CD14-positive monocyte (primary cell): ENCODE measurements around the gene DMRTA2. TPM values are rescaled to one million over a fixed set of nuclear protein-coding genes. Genes with fewer than 3 reads are reported as not detected.

Source experiments
- DNase-seq, 3 donors: peaks; one replicate each; pipeline ENCODE4 v3.0.0-alpha.2; 2011 to 2022
- H2AFZ ChIP-seq: 2 replicates; pipeline ENCODE4 v1.6.0; 2012; ENCODE audit warnings: mild to moderate bottlenecking, low read depth, low read length, inconsistent platforms; ENCODE audit not compliant: insufficient read depth, poor library complexity, severe bottlenecking
- H3K27ac ChIP-seq, 2 donors: 1 replicate in 1 of 2; 2 replicates in 1 of 2; pipeline ENCODE4 v1.5.1; 2012 to 2013; ENCODE audit warnings: low read length in 2 of 2, control low read depth in 1 of 2, inconsistent platforms in 1 of 2, low read depth in 1 of 2, mild to moderate bottlenecking in 1 of 2
- H3K27me3 ChIP-seq, 2 donors: one replicate each; pipeline versions ENCODE4 v1.6.0 to v1.6.1; 2011 to 2013; ENCODE audit warnings: low read length in 2 of 2; ENCODE audit not compliant: control insufficient read depth in 2 of 2, insufficient read depth in 2 of 2
- H3K36me3 ChIP-seq, 2 donors: replicated peaks in 1 of 2; 1 replicate in 1 of 2; 2 replicates in 1 of 2; pipeline versions ENCODE4 v1.5.1 to v1.6.1; 2012 to 2013; ENCODE audit warnings: low read length in 2 of 2, control low read depth in 1 of 2, inconsistent platforms in 1 of 2, mild to moderate bottlenecking in 1 of 2; ENCODE audit not compliant: insufficient read depth in 2 of 2, control insufficient read depth in 1 of 2
- H3K4me1 ChIP-seq, 2 donors: 1 replicate in 1 of 2; 2 replicates in 1 of 2; pipeline versions ENCODE4 v1.5.1 to v1.6.1; 2012 to 2013; ENCODE audit warnings: low read length in 2 of 2, control low read depth in 1 of 2, inconsistent platforms in 1 of 2, mild to moderate bottlenecking in 1 of 2, moderate library complexity in 1 of 2; ENCODE audit not compliant: insufficient read depth in 2 of 2, control insufficient read depth in 1 of 2
- H3K4me2 ChIP-seq: replicated peaks from 2 replicates; pipeline ENCODE3; 2012; ENCODE audit warnings: low read length, moderate library complexity, mild to moderate bottlenecking; ENCODE audit not compliant: poor library complexity, severe bottlenecking; ENCODE audit errors: extremely low read depth
- H3K4me3 ChIP-seq, 3 experiments: fragments of 200-600 bp in 1 of 3; sonication (generic) in 1 of 3; replicated peaks in 1 of 3; 1 replicate in 2 of 3; 2 replicates in 1 of 3; pipeline ENCODE4 v1.5.1; 2011 to 2013; ENCODE audit warnings: low read length in 3 of 3, mild to moderate bottlenecking in 3 of 3, control low read depth in 2 of 3, low read depth in 2 of 3, inconsistent platforms in 1 of 3, moderate library complexity in 1 of 3
- H3K79me2 ChIP-seq: 2 replicates; pipeline ENCODE4 v1.6.0; 2012; ENCODE audit warnings: mild to moderate bottlenecking, control low read depth, inconsistent platforms, low read length, moderate library complexity; ENCODE audit not compliant: insufficient read depth
- H3K9ac ChIP-seq: 2 replicates; pipeline ENCODE4 v1.6.0; 2017; ENCODE audit warnings: low read length, mild to moderate bottlenecking; ENCODE audit not compliant: insufficient read depth, poor library complexity, severe bottlenecking
- H3K9me3 ChIP-seq, 2 donors: replicated peaks in 1 of 2; 1 replicate in 1 of 2; 2 replicates in 1 of 2; pipeline versions ENCODE4 v1.5.1 to v1.6.1; 2012 to 2013; ENCODE audit warnings: low read length in 2 of 2, control low read depth in 1 of 2; ENCODE audit not compliant: control insufficient read depth in 1 of 2, insufficient read depth in 1 of 2
- H4K20me1 ChIP-seq: 2 replicates; pipeline ENCODE4 v1.6.0; 2012; ENCODE audit warnings: mild to moderate bottlenecking, low read length, control low read depth, moderate library complexity; ENCODE audit not compliant: insufficient read depth
- H3K27ac Mint-ChIP-seq, 7 donors: one replicate each; pipeline ENCODE4 v1.8.0; 2020; ENCODE audit warnings: mild to moderate bottlenecking in 7 of 7, mixed read lengths in 7 of 7, moderate library complexity in 6 of 7, inconsistent platforms in 2 of 7
- H3K27me3 Mint-ChIP-seq, 3 donors: one replicate each; pipeline ENCODE4 v1.8.0; 2021 to 2022; ENCODE audit warnings: low read depth in 3 of 3, mild to moderate bottlenecking in 3 of 3, mixed read lengths in 3 of 3, moderate library complexity in 3 of 3, inconsistent platforms in 1 of 3
- H3K36me3 Mint-ChIP-seq, 2 donors: one replicate each; pipeline ENCODE4 v1.8.0; 2020; ENCODE audit warnings: mixed read lengths in 2 of 2, inconsistent platforms in 1 of 2, mild to moderate bottlenecking in 1 of 2
- H3K4me1 Mint-ChIP-seq: one replicate; pipeline ENCODE4 v1.8.0; 2020; ENCODE audit warnings: mild to moderate bottlenecking, mixed read lengths
- H3K4me3 Mint-ChIP-seq, 2 donors: one replicate each; pipeline ENCODE4 v1.8.0; 2020; ENCODE audit warnings: mild to moderate bottlenecking in 2 of 2, mixed read lengths in 2 of 2, moderate library complexity in 1 of 2
- H3K9me3 Mint-ChIP-seq, 7 donors: one replicate each; pipeline ENCODE4 v1.8.0; 2020 to 2022; ENCODE audit warnings: mixed read lengths in 7 of 7, mild to moderate bottlenecking in 6 of 7, moderate library complexity in 6 of 7, inconsistent platforms in 2 of 7
- CTCF ChIP-seq: fragments of 200-600 bp; IDR thresholded peaks from one replicate; pipeline ENCODE4 v1.8.0; 2022; ENCODE audit warnings: antibody characterized with exemption, mild to moderate bottlenecking
- WGBS: methylation state at CpG from one replicate; pipeline ENCODE4 v1.1.5; 2013; ENCODE audit warnings: missing lambda C conversion rate; ENCODE audit not compliant: insufficient coverage; 5-methylcytosine and 5-hydroxymethylcytosine counted together
- intact Hi-C, 2 donors: fragments of 100-400 bp; cut with micrococcal nuclease; formaldehyde crosslinking; loops; one replicate each; pipeline versions ENCODE4 v1.15.0 to v1.15.1; 2023
- polyA plus RNA-seq, 3 donors: library from polyadenylated mRNA; depleted of rRNA in 1 of 3; unstranded in 2 of 3; stranded (reverse) in 1 of 3; fragments of 300-500 nt in 2 of 3; fragments of >200 nt in 1 of 3; fragmentation: Illumina TruSeq in 2 of 3; gene quantifications; 1 replicate in 2 of 3; 2 replicates in 1 of 3; pipeline ENCODE4 v1.2.3, GENCODE V29; 2012 to 2021

DMRTA2 gene
- polyA plus RNA-seq, 3 donors: not detected

DNA sequence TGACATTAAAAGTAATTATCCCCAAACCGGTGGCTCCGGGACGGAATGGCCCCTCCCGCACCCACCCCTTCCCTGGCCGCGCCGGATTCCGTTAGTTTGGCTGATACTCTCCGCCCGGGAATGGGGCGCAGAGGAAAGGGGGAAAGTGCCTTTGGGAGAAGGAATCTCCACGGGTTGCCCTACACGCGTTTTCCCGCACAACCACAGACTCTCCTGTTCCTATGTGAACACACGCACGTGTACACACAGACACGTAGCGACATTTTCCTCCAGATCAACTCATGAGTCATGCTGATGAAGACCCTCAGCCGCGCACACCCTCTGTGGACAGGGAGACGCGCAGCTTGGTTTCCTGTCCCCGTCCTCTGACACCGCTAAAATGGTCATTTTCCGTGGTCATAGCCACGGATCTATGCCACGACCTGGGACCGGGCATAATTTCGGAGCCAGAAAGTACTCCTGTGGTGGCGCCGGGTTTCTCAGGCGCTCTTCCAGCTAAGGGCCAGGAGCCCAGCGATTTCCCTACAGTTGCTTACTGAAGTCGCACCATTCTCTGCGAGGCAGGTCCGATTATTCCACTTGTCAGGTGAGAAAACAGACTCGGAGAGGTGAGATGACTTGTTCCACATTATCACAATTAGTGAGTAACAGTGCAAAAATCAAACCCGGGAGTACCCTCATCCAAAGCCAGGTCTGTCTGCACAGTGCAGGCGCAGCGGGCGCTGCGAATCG is 4.0 kb upstream of the DMRTA2 start:
- intact Hi-C loops: no loop called here
- no peak overlapping the region for H3K4me3 ChIP-seq
- H3K27ac Mint-ChIP-seq: peak overlapping the region in 1 of 7 donors; percentile 23
- H3K9me3 ChIP-seq: peaks cover 0 to 70% of the 10 kb centered on the region in 2 donors
- peaks cover 95 to 98% (median 98%) of the 10 kb centered on the region in 3 donors for H3K27me3 Mint-ChIP-seq
- no peak overlapping the region for H2AFZ ChIP-seq
- H3K9ac ChIP-seq: no peak overlapping the region
- peak overlapping the region in 1 of 2 donors; percentile 83 for H3K4me3 Mint-ChIP-seq
- no peak overlapping the region for H3K4me2 ChIP-seq
- no peaks in the 10 kb centered on the region for H4K20me1 ChIP-seq
- no peak overlapping the region for H3K27ac ChIP-seq
- no peak for DNase-seq
- H3K4me1 Mint-ChIP-seq: peaks cover 40% of the 10 kb centered on the region
- peaks cover 17 to 24% of the 10 kb centered on the region in 2 donors for H3K4me1 ChIP-seq
- H3K79me2 ChIP-seq: no peaks in the 10 kb centered on the region
- peaks cover 2 to 5% of the 10 kb centered on the region in 2 donors for H3K36me3 Mint-ChIP-seq
- WGBS: 5% methylated on average over 32 of the region's 44 CpGs
- H3K27me3 ChIP-seq: peaks cover 98 to 100% of the 10 kb centered on the region in 2 donors
- peaks cover 0 to 46% (median 17%) of the 10 kb centered on the region in 7 donors for H3K9me3 Mint-ChIP-seq
- no peaks in the 10 kb centered on the region for H3K36me3 ChIP-seq
- no peak for TF ChIP-seq CTCF

DNA sequence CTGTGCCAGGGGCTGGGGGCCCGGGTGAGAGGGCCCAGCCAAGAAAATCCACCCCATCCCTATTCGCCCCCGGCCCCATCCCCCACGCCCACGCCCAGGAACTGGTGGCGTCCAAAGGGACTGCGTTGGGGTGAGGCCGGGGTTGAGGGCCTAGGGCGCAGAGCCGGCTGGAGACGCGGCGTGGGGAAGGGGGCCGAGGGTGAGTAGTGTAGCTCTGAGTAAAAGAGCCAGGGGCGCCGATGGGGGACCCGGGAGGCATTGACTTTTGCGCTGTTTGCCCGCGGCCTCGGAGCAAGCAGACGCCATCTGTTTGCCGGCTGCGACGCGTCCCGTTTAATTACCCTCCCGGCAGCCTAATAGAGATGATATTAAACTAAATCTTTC is 3.5 kb upstream of the DMRTA2 start:
- H3K4me3 ChIP-seq: no peak overlapping the region
- no peak overlapping the region for H3K9ac ChIP-seq
- no peaks in the 10 kb centered on the region for H3K36me3 ChIP-seq
- H3K79me2 ChIP-seq: no peaks in the 10 kb centered on the region
- H3K4me3 Mint-ChIP-seq: peak overlapping the region in 1 of 2 donors; percentile 96
- no peak overlapping the region for H3K27ac Mint-ChIP-seq
- TF ChIP-seq CTCF: no peak
- peaks cover 98 to 100% of the 10 kb centered on the region in 2 donors for H3K27me3 ChIP-seq
- peaks cover 0 to 45% (median 17%) of the 10 kb centered on the region in 7 donors for H3K9me3 Mint-ChIP-seq
- no peak overlapping the region for H2AFZ ChIP-seq
- no peak overlapping the region for H3K4me2 ChIP-seq
- peaks cover 17 to 24% of the 10 kb centered on the region in 2 donors for H3K4me1 ChIP-seq
- H3K9me3 ChIP-seq: peaks cover 0 to 74% of the 10 kb centered on the region in 2 donors
- peaks cover 4 to 5% of the 10 kb centered on the region in 2 donors for H3K36me3 Mint-ChIP-seq
- intact Hi-C loops: no loop called here
- no peak overlapping the region for H3K27ac ChIP-seq
- 3% methylated on average over 18 of the region's 28 CpGs for WGBS
- H3K4me1 Mint-ChIP-seq: peaks cover 41% of the 10 kb centered on the region
- no peaks in the 10 kb centered on the region for H4K20me1 ChIP-seq
- DNase-seq: no peak
- peaks cover 95 to 98% (median 98%) of the 10 kb centered on the region in 3 donors for H3K27me3 Mint-ChIP-seq
